ENCODE data around the gene PIEZO1. TPM values are rescaled to one million over a fixed set of nuclear protein-coding genes. Genes with fewer than 3 reads are reported as not detected.

Gene PIEZO1
- total and polyA plus RNA-seq, 2 donors (not counting 1 experiment from before 2014, with no cell fraction given) = 108 to 331 TPM

GRCh38 chr16:88833086-88833485, 48.1 kb upstream of the PIEZO1 start:
- Histone ChIP-seq H3K4me2 (replicated peaks; ENCODE audit: low read depth, low read length, poor library complexity, severe bottlenecking) (no peak overlapping the region), H3K79me2 (ENCODE audit: control insufficient read depth, insufficient read depth, low read length) (no peaks in the 10 kb centered on the region), H3K4me1 (ENCODE audit: control insufficient read depth in 2 of 2, insufficient read depth in 2 of 2, low read length in 2 of 2) (no peaks in the 10 kb centered on the region), H3K9me3 (ENCODE audit: control extremely low read depth in 1 of 3, control insufficient read depth in 2 of 3, insufficient read depth in 1 of 3, low read length in 2 of 3) (no peaks in the 10 kb centered on the region), H3K4me3 (ENCODE audit: control extremely low read depth in 1 of 5, extremely low read depth in 1 of 5, insufficient read depth in 1 of 5, low read depth in 2 of 5, low read length in 4 of 5) (no peak overlapping the region), H3K9ac (ENCODE audit: low read length) (no peak overlapping the region), H3K27ac (ENCODE audit: low read length in 2 of 2) (no peak overlapping the region), H3K27me3 (replicated peaks in 1 of 4; ENCODE audit: control extremely low read depth in 1 of 4, control insufficient read depth in 3 of 4, insufficient read depth in 4 of 4, low read length in 3 of 4) (no peaks in the 10 kb centered on the region), H4K20me1 (ENCODE audit: control insufficient read depth, insufficient read depth, low read length, poor library complexity, severe bottlenecking) (no peaks in the 10 kb centered on the region), H3K36me3 (replicated peaks in 1 of 2; ENCODE audit: control extremely low read depth in 1 of 2, control insufficient read depth in 1 of 2, extremely low read depth in 1 of 2, insufficient read depth in 2 of 2, low read length in 1 of 2) (peaks cover 0 to 2% of the 10 kb centered on the region in 2 experiments), H2AFZ (ENCODE audit: insufficient read depth, low read depth, low read length, poor library complexity, severe bottlenecking) (no peak overlapping the region)
- TF ChIP-seq, protein P1, sequence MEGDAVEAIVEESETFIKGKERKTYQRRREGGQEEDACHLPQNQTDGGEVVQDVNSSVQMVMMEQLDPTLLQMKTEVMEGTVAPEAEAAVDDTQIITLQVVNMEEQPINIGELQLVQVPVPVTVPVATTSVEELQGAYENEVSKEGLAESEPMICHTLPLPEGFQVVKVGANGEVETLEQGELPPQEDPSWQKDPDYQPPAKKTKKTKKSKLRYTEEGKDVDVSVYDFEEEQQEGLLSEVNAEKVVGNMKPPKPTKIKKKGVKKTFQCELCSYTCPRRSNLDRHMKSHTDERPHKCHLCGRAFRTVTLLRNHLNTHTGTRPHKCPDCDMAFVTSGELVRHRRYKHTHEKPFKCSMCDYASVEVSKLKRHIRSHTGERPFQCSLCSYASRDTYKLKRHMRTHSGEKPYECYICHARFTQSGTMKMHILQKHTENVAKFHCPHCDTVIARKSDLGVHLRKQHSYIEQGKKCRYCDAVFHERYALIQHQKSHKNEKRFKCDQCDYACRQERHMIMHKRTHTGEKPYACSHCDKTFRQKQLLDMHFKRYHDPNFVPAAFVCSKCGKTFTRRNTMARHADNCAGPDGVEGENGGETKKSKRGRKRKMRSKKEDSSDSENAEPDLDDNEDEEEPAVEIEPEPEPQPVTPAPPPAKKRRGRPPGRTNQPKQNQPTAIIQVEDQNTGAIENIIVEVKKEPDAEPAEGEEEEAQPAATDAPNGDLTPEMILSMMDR (IDR thresholded peaks at IDR 0.05) = no peak
- no peak for TF ChIP-seq EZH2 (IDR thresholded peaks at IDR 0.05; ENCODE audit: borderline replicate concordance, insufficient read depth, low read depth, low read length, poor library complexity, severe bottlenecking)
- Mint-ChIP-seq H3K27ac (no peak overlapping the region), H3K9me3 (ENCODE audit: insufficient read depth) (no peaks in the 10 kb centered on the region), H3K4me3 (no peak overlapping the region), H3K27me3 (no peaks in the 10 kb centered on the region), H3K4me1 (peaks cover 2% of the 10 kb centered on the region)
- ATAC-seq (ENCODE audit: low read depth) (no peak), DNase-seq (no peak)
- intact Hi-C loops (cut with micrococcal nuclease) = no loop called here
- CTCF ChIA-PET = no interaction called here
- 91% methylated on average over 11 of the region's 13 CpGs for WGBS (ENCODE audit: insufficient coverage)
- POLR2A ChIA-PET = interaction anchor here (0.6 kb wide), 1 partner anchor 82 kb away, joined by 3 read pairs; no protein-coding TSS in a partner anchor

DNA sequence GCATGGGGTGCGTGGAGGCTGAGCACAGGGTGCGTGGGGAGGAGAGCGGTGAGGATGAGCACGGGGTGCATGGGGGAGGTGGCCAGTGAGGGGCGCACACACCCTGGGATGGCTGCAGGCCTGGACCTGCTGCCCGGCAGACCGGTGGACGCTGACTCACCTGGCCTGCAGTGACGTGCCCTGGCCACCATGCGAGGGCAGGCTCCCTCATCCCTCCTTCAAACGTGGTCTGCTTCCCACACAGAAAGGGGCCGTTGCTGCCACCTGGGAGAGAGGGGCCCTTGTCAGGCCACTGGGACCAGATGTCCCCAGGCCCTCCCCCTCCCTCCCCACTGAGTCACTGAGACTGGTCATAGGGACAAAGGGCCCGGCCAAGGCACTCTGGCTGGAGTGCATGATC, 46.8 kb upstream of the PIEZO1 start:
- Histone ChIP-seq H4K20me1 (ENCODE audit: control insufficient read depth, insufficient read depth, low read length, poor library complexity, severe bottlenecking) (no peaks in the 10 kb centered on the region), H3K36me3 (replicated peaks in 1 of 2; ENCODE audit: control extremely low read depth in 1 of 2, control insufficient read depth in 1 of 2, extremely low read depth in 1 of 2, insufficient read depth in 2 of 2, low read length in 1 of 2) (peaks cover 0 to 7% of the 10 kb centered on the region in 2 experiments), H3K27ac (ENCODE audit: low read length in 2 of 2) (no peak overlapping the region), H3K9me3 (ENCODE audit: control extremely low read depth in 1 of 3, control insufficient read depth in 2 of 3, insufficient read depth in 1 of 3, low read length in 2 of 3) (no peaks in the 10 kb centered on the region), H3K27me3 (replicated peaks in 1 of 4; ENCODE audit: control extremely low read depth in 1 of 4, control insufficient read depth in 3 of 4, insufficient read depth in 4 of 4, low read length in 3 of 4) (no peaks in the 10 kb centered on the region), H3K9ac (ENCODE audit: low read length) (no peak overlapping the region), H3K4me1 (ENCODE audit: control insufficient read depth in 2 of 2, insufficient read depth in 2 of 2, low read length in 2 of 2) (no peaks in the 10 kb centered on the region), H2AFZ (ENCODE audit: insufficient read depth, low read depth, low read length, poor library complexity, severe bottlenecking) (no peak overlapping the region), H3K4me3 (ENCODE audit: control extremely low read depth in 1 of 5, extremely low read depth in 1 of 5, insufficient read depth in 1 of 5, low read depth in 2 of 5, low read length in 4 of 5) (no peak overlapping the region), H3K79me2 (ENCODE audit: control insufficient read depth, insufficient read depth, low read length) (no peaks in the 10 kb centered on the region), H3K4me2 (replicated peaks; ENCODE audit: low read depth, low read length, poor library complexity, severe bottlenecking) (no peak overlapping the region)
- no peak overlapping the region for H3K4me3 Mint-ChIP-seq
- H3K9me3 Mint-ChIP-seq (ENCODE audit: insufficient read depth) = no peaks in the 10 kb centered on the region
- TF ChIP-seq, protein P1 (IDR thresholded peaks at IDR 0.05) = no peak
- no peak for TF ChIP-seq EZH2 (IDR thresholded peaks at IDR 0.05; ENCODE audit: borderline replicate concordance, insufficient read depth, low read depth, low read length, poor library complexity, severe bottlenecking)
- H3K4me1 Mint-ChIP-seq = peaks cover 2% of the 10 kb centered on the region
- intact Hi-C loops (cut with micrococcal nuclease) = no loop called here
- ChIA-PET POLR2A (no interaction called here), CTCF (no interaction called here)
- WGBS (ENCODE audit: insufficient coverage) = 96% methylated on average over 13 of the region's 13 CpGs
- H3K27me3 Mint-ChIP-seq = no peaks in the 10 kb centered on the region
- ATAC-seq (ENCODE audit: low read depth) (no peak), DNase-seq (no peak)
- no peak overlapping the region for H3K27ac Mint-ChIP-seq

All from B cell (primary cell).